ENCODE measurements around the gene TMEM174. TPM values are rescaled to one million over a fixed set of nuclear protein-coding genes. Genes with fewer than 3 reads are reported as not detected.

The TMEM174 gene
- total RNA-seq, 1 donor from 2014 or later = not detected

GRCh38 chr5:73160239-73160671, 12.7 kb upstream of the TMEM174 start:
- TF ChIP-seq, protein P1, sequence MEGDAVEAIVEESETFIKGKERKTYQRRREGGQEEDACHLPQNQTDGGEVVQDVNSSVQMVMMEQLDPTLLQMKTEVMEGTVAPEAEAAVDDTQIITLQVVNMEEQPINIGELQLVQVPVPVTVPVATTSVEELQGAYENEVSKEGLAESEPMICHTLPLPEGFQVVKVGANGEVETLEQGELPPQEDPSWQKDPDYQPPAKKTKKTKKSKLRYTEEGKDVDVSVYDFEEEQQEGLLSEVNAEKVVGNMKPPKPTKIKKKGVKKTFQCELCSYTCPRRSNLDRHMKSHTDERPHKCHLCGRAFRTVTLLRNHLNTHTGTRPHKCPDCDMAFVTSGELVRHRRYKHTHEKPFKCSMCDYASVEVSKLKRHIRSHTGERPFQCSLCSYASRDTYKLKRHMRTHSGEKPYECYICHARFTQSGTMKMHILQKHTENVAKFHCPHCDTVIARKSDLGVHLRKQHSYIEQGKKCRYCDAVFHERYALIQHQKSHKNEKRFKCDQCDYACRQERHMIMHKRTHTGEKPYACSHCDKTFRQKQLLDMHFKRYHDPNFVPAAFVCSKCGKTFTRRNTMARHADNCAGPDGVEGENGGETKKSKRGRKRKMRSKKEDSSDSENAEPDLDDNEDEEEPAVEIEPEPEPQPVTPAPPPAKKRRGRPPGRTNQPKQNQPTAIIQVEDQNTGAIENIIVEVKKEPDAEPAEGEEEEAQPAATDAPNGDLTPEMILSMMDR (IDR thresholded peaks at IDR 0.05; ENCODE audit: unreplicated experiment) = no peak
- Mint-ChIP-seq H3K27ac (no peak overlapping the region), H3K4me3 (no peak overlapping the region), H3K4me1 (no peaks in the 10 kb centered on the region), H3K36me3 (no peaks in the 10 kb centered on the region), H3K27me3 (ENCODE audit: low read depth) (peaks cover 18% of the 10 kb centered on the region), H3K9me3 (no peaks in the 10 kb centered on the region)
- DNase-seq (ENCODE audit: low spot score in 2 of 2, unreplicated experiment in 2 of 2) = no peak

- Mint-ChIP-seq H3K9me3 (peaks cover 13% of the 10 kb centered on the region), H3K4me3 (no peak overlapping the region), H3K27ac (no peak overlapping the region), H3K27me3 (ENCODE audit: low read depth) (peaks cover 15% of the 10 kb centered on the region), H3K4me1 (no peaks in the 10 kb centered on the region), H3K36me3 (no peaks in the 10 kb centered on the region)
- TF ChIP-seq, protein P1 (IDR thresholded peaks at IDR 0.05; ENCODE audit: unreplicated experiment) = no peak
- no peak for DNase-seq (ENCODE audit: low spot score in 2 of 2, unreplicated experiment in 2 of 2)
These were observed 2.5 kb upstream of the TMEM174 start for GRCh38 chr5:73170522-73170921.

DNA sequence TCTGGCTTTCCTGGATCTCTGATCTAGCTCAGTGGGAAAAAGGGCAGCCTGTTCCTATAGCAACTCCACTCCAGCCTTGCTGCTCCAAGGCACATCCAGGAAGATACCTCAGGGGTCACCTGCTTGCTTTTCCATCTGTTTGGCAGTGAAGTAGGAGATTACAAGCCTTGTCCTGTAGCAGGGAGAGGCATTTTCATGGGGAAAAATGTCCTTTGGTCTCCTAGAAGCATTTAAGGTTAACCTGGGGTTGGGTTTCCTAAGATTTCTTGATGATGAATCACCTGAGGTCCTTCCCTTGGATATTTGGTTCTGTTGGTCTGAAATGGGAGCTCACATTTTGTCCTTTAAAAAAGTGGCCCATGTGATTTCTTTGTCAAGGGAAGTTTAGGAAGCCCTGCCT, 1.5 kb upstream of the TMEM174 start:
- DNase-seq (ENCODE audit: low spot score in 2 of 2, unreplicated experiment in 2 of 2) = no peak
- Mint-ChIP-seq H3K9me3 (peaks cover 13% of the 10 kb centered on the region), H3K4me3 (no peak overlapping the region), H3K27ac (no peak overlapping the region), H3K4me1 (no peaks in the 10 kb centered on the region), H3K36me3 (no peaks in the 10 kb centered on the region), H3K27me3 (ENCODE audit: low read depth) (peaks cover 11% of the 10 kb centered on the region)
- TF ChIP-seq, protein P1 (IDR thresholded peaks at IDR 0.05; ENCODE audit: unreplicated experiment) = no peak

DNA sequence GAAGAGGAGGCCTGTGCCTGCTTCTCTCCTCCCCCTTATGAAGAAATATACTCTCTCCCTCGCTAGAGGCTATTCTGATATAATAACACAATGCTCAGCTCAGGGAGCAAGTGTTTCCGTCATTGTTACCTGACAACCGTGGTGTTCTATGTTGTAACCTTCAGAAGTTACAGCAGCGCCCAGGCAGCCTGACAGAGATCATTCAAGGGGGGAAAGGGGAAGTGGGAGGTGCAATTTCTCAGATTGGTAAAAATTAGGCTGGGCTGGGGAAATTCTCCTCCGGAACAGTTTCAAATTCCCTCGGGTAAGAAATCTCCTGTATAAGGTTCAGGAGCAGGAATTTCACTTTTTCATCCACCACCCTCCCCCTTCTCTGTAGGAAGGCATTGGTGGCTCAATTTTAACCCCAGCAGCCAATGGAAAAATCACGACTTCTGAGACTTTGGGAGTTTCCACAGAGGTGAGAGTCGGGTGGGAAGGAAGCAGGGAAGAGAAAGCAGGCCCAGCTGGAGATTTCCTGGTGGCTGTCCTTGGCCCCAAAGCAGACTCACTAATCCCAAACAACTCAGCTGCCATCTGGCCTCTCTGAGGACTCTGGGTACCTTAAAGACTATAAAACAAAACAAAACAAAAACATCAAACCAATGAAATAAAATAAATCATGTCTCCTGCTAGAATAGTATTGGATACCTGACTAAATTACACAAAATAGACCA, 1.3 kb downstream of the TMEM174 start:
- Mint-ChIP-seq H3K27ac (no peak overlapping the region), H3K4me3 (no peak overlapping the region), H3K4me1 (no peaks in the 10 kb centered on the region), H3K9me3 (peaks cover 13% of the 10 kb centered on the region), H3K27me3 (ENCODE audit: low read depth) (peaks cover 20% of the 10 kb centered on the region), H3K36me3 (no peaks in the 10 kb centered on the region)
- DNase-seq (ENCODE audit: low spot score in 2 of 2, unreplicated experiment in 2 of 2) = no peak
- TF ChIP-seq, protein P1 (IDR thresholded peaks at IDR 0.05; ENCODE audit: unreplicated experiment) = no peak

GRCh38 chr5:73176250-73176649, 3.3 kb downstream of the TMEM174 start:
- no peak for DNase-seq (ENCODE audit: low spot score in 2 of 2, unreplicated experiment in 2 of 2)
- TF ChIP-seq, protein P1 (IDR thresholded peaks at IDR 0.05; ENCODE audit: unreplicated experiment) = no peak
- peaks cover 28% of the 10 kb centered on the region for H3K27me3 Mint-ChIP-seq (ENCODE audit: low read depth)

More at GRCh38 chr5:73176250-73176649, 3.3 kb downstream of the TMEM174 start:
- peaks cover under 1% of the 10 kb centered on the region for H3K9me3 Mint-ChIP-seq
- H3K36me3 Mint-ChIP-seq = no peaks in the 10 kb centered on the region
- no peaks in the 10 kb centered on the region for H3K4me1 Mint-ChIP-seq
- no peak overlapping the region for H3K4me3 Mint-ChIP-seq
- no peak overlapping the region for H3K27ac Mint-ChIP-seq

Data from mesothelial cell of epicardium (in vitro differentiated cells).